ENCODE results near the gene C2CD2. TPM values are rescaled to one million over a fixed set of nuclear protein-coding genes. Genes with fewer than 3 reads are reported as not detected.

The C2CD2 gene
- total and polyA plus RNA-seq, 2 of the 4 experiments (the other 2 are of a cell fraction), result 15.6 to 25.3 TPM

- in situ Hi-C loops (cut with MboI; ENCODE audit: low sequenced_read_pairs) (no loop called here), intact Hi-C loops (cut with micrococcal nuclease) (no loop called here), dilution Hi-C loops (cut with HindIII; ENCODE audit: low sequenced_read_pairs, unreplicated experiment) (no loop called here)
- H3K36me3 ChIP-seq (ENCODE audit: control insufficient read depth, insufficient read depth, low read length), result no peaks in the 10 kb centered on the region
- no TSS peak for BruUV-seq (replicated peaks)
- H4K20me1 ChIP-seq (ENCODE audit: insufficient read depth, low read length), result no peaks in the 10 kb centered on the region
- no peaks in the 10 kb centered on the region for H3K9me3 ChIP-seq (ENCODE audit: control insufficient read depth, insufficient read depth, low read length)
- no peak overlapping the region for H2BK5ac ChIP-seq (ENCODE audit: low read depth, low read length, poor library complexity, severe bottlenecking)
- ChIA-PET POLR2A (ENCODE audit: unreplicated experiment) (no interaction called here), CTCF (no interaction called here)
- no peak overlapping the region for H2AK5ac ChIP-seq (ENCODE audit: low read depth, low read length)
- no peaks in the 10 kb centered on the region for H3K27me3 ChIP-seq (ENCODE audit: control insufficient read depth, insufficient read depth, low read length)
- H2BK20ac ChIP-seq (ENCODE audit: low read depth, low read length), result no peak overlapping the region
- H3K79me1 ChIP-seq (ENCODE audit: low read depth in 1 of 2, low read length in 2 of 2), result peaks cover 8 to 30% of the 10 kb centered on the region in 2 experiments
- H3K9ac ChIP-seq (ENCODE audit: low read depth, low read length), result no peak overlapping the region
- no peak overlapping the region for H2BK120ac ChIP-seq (ENCODE audit: low read depth, low read length)
- peaks cover 2% of the 10 kb centered on the region; the same call in 1 of the 2 replicates for H3K4me1 ChIP-seq (ENCODE audit: control insufficient read depth, insufficient read depth, low read length)
- no CpG with 5 or more reads among the region's 8 CpGs for WGBS, 2 experiments (ENCODE audit: extremely low coverage in 2 of 2, insufficient read length in 1 of 2)
- H3K9me1 ChIP-seq (ENCODE audit: insufficient read depth, low read length), result peaks cover 9% of the 10 kb centered on the region
- no peak overlapping the region for H2AK9ac ChIP-seq (replicated peaks; ENCODE audit: low read depth, low read length, poor library complexity)
- no peak for ATAC-seq (ENCODE audit: low read depth)
- H4K8ac ChIP-seq (ENCODE audit: low read depth in 2 of 2, low read length in 2 of 2), result no peak overlapping the region
- no peak overlapping the region for H3K4me2 ChIP-seq (ENCODE audit: low read depth, low read length)
- no peak overlapping the region for H3K4ac ChIP-seq (ENCODE audit: low read depth, low read length)
- H3K27ac ChIP-seq (ENCODE audit: insufficient read depth, low read length), result no peak overlapping the region
- no peak for DNase-seq
- H4K91ac ChIP-seq (ENCODE audit: insufficient read depth, low read depth, low read length), result no peak overlapping the region
- H4K5ac ChIP-seq (ENCODE audit: low read depth, low read length), result no peak overlapping the region
- H3K18ac ChIP-seq (ENCODE audit: low read depth, low read length), result no peak overlapping the region
- no peak overlapping the region for H3K14ac ChIP-seq (replicated peaks; ENCODE audit: low read depth, low read length)
- no peak overlapping the region for H3K4me3 ChIP-seq (ENCODE audit: insufficient read depth, low read depth, low read length)
- no peak for TF ChIP-seq CHD1 (IDR thresholded peaks at IDR 0.05; ENCODE audit: low read depth, low read length)
- TF ChIP-seq MXI1 (IDR thresholded peaks at IDR 0.05; ENCODE audit: borderline replicate concordance, low read depth, low read length), result no peak
- TF ChIP-seq BHLHE40 (IDR thresholded peaks at IDR 0.05; ENCODE audit: low read depth, low read length), result no peak
- TF ChIP-seq CTCF (conservative IDR thresholded peaks at IDR 0.05; ENCODE audit: low read depth, low read length), result no peak
- no peak for TF ChIP-seq CEBPB (IDR thresholded peaks at IDR 0.05; ENCODE audit: low read depth, low read length)
- no peak for TF ChIP-seq POLR2A (IDR thresholded peaks at IDR 0.05; ENCODE audit: low read depth, low read length)
- no peak for TF ChIP-seq MAZ (IDR thresholded peaks at IDR 0.05; ENCODE audit: borderline replicate concordance, low read depth, low read length)
- TF ChIP-seq MAFK (IDR thresholded peaks at IDR 0.05; ENCODE audit: low read depth, low read length), result no peak
- no peak for TF ChIP-seq USF2 (IDR thresholded peaks at IDR 0.05; ENCODE audit: low read depth, low read length)
- TF ChIP-seq FOS (IDR thresholded peaks at IDR 0.05; ENCODE audit: low read depth, low read length), result no peak
- no peak for TF ChIP-seq NFE2L2 (IDR thresholded peaks at IDR 0.05; ENCODE audit: low read depth, low read length)
- TF ChIP-seq RFX5 (IDR thresholded peaks at IDR 0.05; ENCODE audit: low read depth, low read length), result no peak
- TF ChIP-seq SMC3 (IDR thresholded peaks at IDR 0.05; ENCODE audit: low read depth, low read length), result no peak
- no peak overlapping the region for H3K23ac ChIP-seq (ENCODE audit: low read depth, low read length)
- H2AFZ ChIP-seq (replicated peaks; ENCODE audit: low read length, poor library complexity), result no peak overlapping the region
- H3K56ac ChIP-seq (ENCODE audit: extremely low read depth, insufficient read depth, low read length), result no peak overlapping the region
- H2BK15ac ChIP-seq (ENCODE audit: low read depth, low read length), result no peak overlapping the region
Observed at GRCh38 chr21:41867313-41867712, 86.5 kb downstream of the C2CD2 start.
